Activated T-cell treated with anti-CD3 and anti-CD28 coated beads, Interleukin-2, amount 50 U/mL, for 24 hours (primary cell): Measurements from ENCODE around the gene TGIF2LY.
"Not testable (repeated sequence)": the region's sequence is repeated elsewhere in the genome, so short reads cannot be mapped to it uniquely, and the experiment has no call there.

ENCODE experiments used
- DNase-seq: peaks from one replicate; pipeline ENCODE4 v3.0.0-alpha.2; 2020
- H3K27ac Mint-ChIP-seq: 2 replicates; pipeline ENCODE4 v1.8.0; 2020; ENCODE audit warnings: mild to moderate bottlenecking, mixed read lengths
- H3K27me3 Mint-ChIP-seq: 2 replicates; pipeline ENCODE4 v1.8.0; 2020; ENCODE audit warnings: mixed read lengths
- H3K36me3 Mint-ChIP-seq: 2 replicates; pipeline ENCODE4 v1.8.0; 2020; ENCODE audit warnings: low read depth, mixed read lengths
- H3K4me1 Mint-ChIP-seq: 2 replicates; pipeline ENCODE4 v1.8.0; 2020; ENCODE audit warnings: low read depth, mixed read lengths
- H3K4me3 Mint-ChIP-seq: 2 replicates; pipeline ENCODE4 v1.8.0; 2020; ENCODE audit warnings: mild to moderate bottlenecking, moderate library complexity, mixed read lengths
- H3K9me3 Mint-ChIP-seq: 2 replicates; pipeline ENCODE4 v1.8.0; 2020; ENCODE audit warnings: mixed read lengths

The TGIF2LY gene

DNA sequence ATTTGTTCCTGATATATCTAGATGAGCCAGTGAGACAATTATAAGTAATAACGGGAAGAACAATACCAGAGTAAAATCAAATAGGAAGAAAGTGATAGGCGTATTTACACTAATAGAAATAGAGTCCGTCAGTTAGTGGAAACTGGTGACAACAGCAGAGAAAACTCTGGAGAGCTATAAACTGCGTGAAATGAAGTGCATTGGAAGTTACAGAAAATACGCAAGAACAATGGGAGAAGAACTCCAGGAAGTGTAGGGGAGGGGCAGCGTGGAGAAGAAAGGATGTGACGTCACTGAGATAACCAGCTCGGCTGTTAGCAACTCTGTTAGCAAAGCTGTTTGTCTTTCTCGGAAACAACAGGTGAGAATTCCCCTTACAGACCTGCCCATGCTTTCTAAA is at the start of gene TGIF2LY:
Gene TGIF2LY, plus strand, starts transcription at position 301 of the 400 bp plus-strand sequence. CDS start 178 bp downstream, outside the sequence.
- not testable (repeated sequence) for H3K27me3 Mint-ChIP-seq, H3K9me3 Mint-ChIP-seq, DNase-seq, H3K4me1 Mint-ChIP-seq, H3K27ac Mint-ChIP-seq, H3K36me3 Mint-ChIP-seq, H3K4me3 Mint-ChIP-seq
